ENCODE measurements around the gene EYA4. TPM values are rescaled to one million over a fixed set of nuclear protein-coding genes. Genes with fewer than 3 reads are reported as not detected.

The EYA4 gene
- total and polyA plus RNA-seq, 10 donors: 0.03 to 2.6 (median 1.3) TPM

DNA sequence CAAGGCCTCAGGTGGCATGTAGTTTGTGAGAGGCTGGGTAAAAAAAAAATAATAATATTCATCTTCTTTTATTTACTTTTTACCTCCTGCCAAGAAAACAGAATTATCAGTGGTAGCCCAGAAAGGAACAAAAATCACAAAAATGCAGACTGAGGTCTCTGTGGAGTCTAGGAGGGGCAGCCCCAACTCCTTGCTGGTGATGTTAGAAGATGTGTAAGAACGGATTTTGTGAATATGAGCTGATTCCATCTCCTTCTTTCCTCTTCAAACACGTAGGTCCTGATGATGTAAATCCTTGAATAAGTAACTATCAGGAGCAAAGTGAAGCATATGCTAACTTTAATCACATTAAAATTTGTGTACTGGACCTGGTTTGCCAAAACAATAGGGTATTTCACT, 226.8 kb downstream of the EYA4 start:
- WGBS, 5 donors: 67 to 75% (median 68%) methylated on average over 2 of the region's 2 CpGs
- DNase-seq: no peak
- Histone ChIP-seq H3K36me3 (no peaks in the 10 kb centered on the region), H3K9me3 (no peaks in the 10 kb centered on the region), H3K4me3 (no peak overlapping the region), H3K27ac (no peak overlapping the region), H3K27me3 (replicated peaks in 1 of 7) (no peaks in the 10 kb centered on the region), H3K4me1 (no peaks in the 10 kb centered on the region)
- intact Hi-C loops (cut with DNase I; ENCODE audit: low total_unique reads): no loop called here
- no peak for TF ChIP-seq POLR2A (IDR thresholded peaks at IDR 0.05)
- TF ChIP-seq, protein P1, sequence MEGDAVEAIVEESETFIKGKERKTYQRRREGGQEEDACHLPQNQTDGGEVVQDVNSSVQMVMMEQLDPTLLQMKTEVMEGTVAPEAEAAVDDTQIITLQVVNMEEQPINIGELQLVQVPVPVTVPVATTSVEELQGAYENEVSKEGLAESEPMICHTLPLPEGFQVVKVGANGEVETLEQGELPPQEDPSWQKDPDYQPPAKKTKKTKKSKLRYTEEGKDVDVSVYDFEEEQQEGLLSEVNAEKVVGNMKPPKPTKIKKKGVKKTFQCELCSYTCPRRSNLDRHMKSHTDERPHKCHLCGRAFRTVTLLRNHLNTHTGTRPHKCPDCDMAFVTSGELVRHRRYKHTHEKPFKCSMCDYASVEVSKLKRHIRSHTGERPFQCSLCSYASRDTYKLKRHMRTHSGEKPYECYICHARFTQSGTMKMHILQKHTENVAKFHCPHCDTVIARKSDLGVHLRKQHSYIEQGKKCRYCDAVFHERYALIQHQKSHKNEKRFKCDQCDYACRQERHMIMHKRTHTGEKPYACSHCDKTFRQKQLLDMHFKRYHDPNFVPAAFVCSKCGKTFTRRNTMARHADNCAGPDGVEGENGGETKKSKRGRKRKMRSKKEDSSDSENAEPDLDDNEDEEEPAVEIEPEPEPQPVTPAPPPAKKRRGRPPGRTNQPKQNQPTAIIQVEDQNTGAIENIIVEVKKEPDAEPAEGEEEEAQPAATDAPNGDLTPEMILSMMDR (IDR thresholded peaks at IDR 0.05 in 8 of 11, conservative IDR thresholded peaks at IDR 0.05 in 3 of 11): no peak
- no peak for TF ChIP-seq POLR2AphosphoS5 (IDR thresholded peaks at IDR 0.05)

DNA sequence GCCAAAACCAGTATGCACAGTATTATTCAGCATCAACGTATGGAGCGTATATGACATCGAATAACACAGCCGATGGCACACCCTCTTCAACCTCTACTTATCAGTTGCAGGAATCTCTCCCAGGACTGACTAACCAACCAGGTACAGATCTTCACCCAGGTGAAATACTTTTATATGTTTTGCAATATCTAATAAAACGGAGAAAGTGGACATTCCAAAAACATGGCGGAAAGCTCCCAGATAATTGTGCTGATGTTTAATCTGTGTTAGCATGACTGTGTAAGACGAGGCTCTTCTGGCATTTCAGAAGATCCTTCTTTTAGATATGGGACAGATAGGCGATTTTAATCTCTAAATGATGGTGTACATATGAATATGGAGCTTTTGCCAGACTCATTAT, 227.4 kb downstream of the EYA4 start:
- Histone ChIP-seq H3K36me3 (no peaks in the 10 kb centered on the region), H3K27ac (no peak overlapping the region), H3K4me1 (no peaks in the 10 kb centered on the region), H3K9me3 (no peaks in the 10 kb centered on the region), H3K4me3 (no peak overlapping the region), H3K27me3 (replicated peaks in 1 of 7) (no peaks in the 10 kb centered on the region)
- no peak for DNase-seq
- TF ChIP-seq, protein P1 (IDR thresholded peaks at IDR 0.05 in 8 of 11, conservative IDR thresholded peaks at IDR 0.05 in 3 of 11): no peak
- TF ChIP-seq POLR2A (IDR thresholded peaks at IDR 0.05) (no peak), POLR2AphosphoS5 (IDR thresholded peaks at IDR 0.05) (no peak)
- intact Hi-C loops (cut with DNase I; ENCODE audit: low total_unique reads): no loop called here
- 86 to 93% (median 92%) methylated on average over 8 of the region's 8 CpGs for WGBS, 5 donors

DNA sequence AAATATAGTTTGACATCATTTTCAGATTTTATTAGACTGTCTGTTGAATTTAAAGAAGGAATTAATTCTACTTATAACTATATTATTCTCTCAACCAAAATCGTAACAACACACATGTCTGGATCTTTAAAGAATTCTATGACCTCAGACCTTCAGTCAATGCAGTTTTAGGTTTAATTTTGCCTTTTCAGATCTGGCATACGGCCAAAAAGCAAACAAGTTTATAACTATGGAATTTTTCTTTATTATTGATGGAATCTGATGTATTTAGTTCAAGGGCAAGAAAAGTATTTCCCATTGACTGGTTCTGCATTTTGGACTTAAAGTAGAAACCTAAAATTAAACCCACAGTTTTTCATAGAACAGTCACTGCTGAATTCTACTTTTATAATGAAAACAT, 233.4 kb downstream of the EYA4 start:
- no peak for DNase-seq
- intact Hi-C loops (cut with DNase I; ENCODE audit: low total_unique reads): no loop called here
- Histone ChIP-seq H3K36me3 (no peaks in the 10 kb centered on the region), H3K4me3 (no peak overlapping the region), H3K4me1 (no peaks in the 10 kb centered on the region), H3K9me3 (no peaks in the 10 kb centered on the region), H3K27ac (no peak overlapping the region), H3K27me3 (replicated peaks in 1 of 7) (no peaks in the 10 kb centered on the region)
- TF ChIP-seq POLR2A (IDR thresholded peaks at IDR 0.05): no peak
- TF ChIP-seq POLR2AphosphoS5 (IDR thresholded peaks at IDR 0.05): no peak
- TF ChIP-seq, protein P1 (IDR thresholded peaks at IDR 0.05 in 8 of 11, conservative IDR thresholded peaks at IDR 0.05 in 3 of 11): no peak
- 52 to 71% (median 58%) methylated on average over 2 of the region's 2 CpGs for WGBS, 5 donors

DNA sequence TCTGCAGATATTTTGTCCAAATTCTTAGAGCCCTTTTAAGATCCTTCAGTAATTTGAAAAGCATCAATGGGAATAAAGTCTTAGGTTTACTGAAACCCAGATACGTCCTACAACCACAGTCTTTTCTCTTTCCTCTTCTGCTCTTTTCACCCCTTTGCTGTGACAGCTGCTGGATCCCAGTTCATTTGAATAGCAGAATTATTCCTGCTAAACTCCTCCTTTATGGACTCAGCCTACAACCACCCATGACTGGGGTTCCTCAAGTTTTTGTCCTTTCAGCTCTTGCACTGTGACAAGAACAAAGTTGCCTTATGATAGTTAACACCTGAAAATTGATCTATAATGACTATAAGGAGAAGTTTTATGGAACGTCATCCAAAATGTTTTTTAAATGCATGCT, 237.5 kb downstream of the EYA4 start:
- intact Hi-C loops (cut with DNase I; ENCODE audit: low total_unique reads): no loop called here
- TF ChIP-seq POLR2AphosphoS5 (IDR thresholded peaks at IDR 0.05): no peak
- no peak for TF ChIP-seq POLR2A (IDR thresholded peaks at IDR 0.05)
- TF ChIP-seq, protein P1 (IDR thresholded peaks at IDR 0.05 in 8 of 11, conservative IDR thresholded peaks at IDR 0.05 in 3 of 11): no peak

More for the DNA sequence above, 237.5 kb downstream of the EYA4 start:
- 73 to 84% (median 78%) methylated on average over 2 of the region's 2 CpGs for WGBS, 5 donors
- no peak overlapping the region for H3K27ac ChIP-seq
- H3K4me1 ChIP-seq: no peaks in the 10 kb centered on the region
- no peaks in the 10 kb centered on the region for H3K36me3 ChIP-seq
- no peaks in the 10 kb centered on the region for H3K27me3 ChIP-seq (replicated peaks in 1 of 7)
- DNase-seq: no peak
- H3K4me3 ChIP-seq: no peak overlapping the region
- H3K9me3 ChIP-seq: no peaks in the 10 kb centered on the region
